Upper lobe of left lung (tissue), 6 donors: ENCODE measurements around the gene SPINDOC. TPM values are rescaled to one million over a fixed set of nuclear protein-coding genes. Genes with fewer than 3 reads are reported as not detected.

ENCODE experiments used
- ATAC-seq, 2 donors: fragments of 200-7000 bp; cut with Tn5 transposase; one replicate each; pipeline ENCODE4 v1.9.1; 2022; ENCODE audit warnings: mild to moderate bottlenecking in 2 of 2, moderate library complexity in 2 of 2; ENCODE audit not compliant: low FRiP score in 2 of 2
- DNase-seq, 2 donors: peaks; one replicate each; pipeline ENCODE4 v3.0.0-alpha.2; 2019 to 2020
- H3K27ac ChIP-seq, 4 donors: fragments of 200-600 bp; sonication (generic); one replicate each; pipeline ENCODE4 v1.5.1; 2016 to 2019
- H3K27me3 ChIP-seq, 4 donors: fragments of 200-600 bp; sonication (generic); one replicate each; pipeline ENCODE4 v1.5.1; 2017 to 2019
- H3K36me3 ChIP-seq, 4 donors: fragments of 200-600 bp; sonication (generic); one replicate each; pipeline ENCODE4 v1.5.1; 2016 to 2019
- H3K4me1 ChIP-seq, 4 donors: fragments of 200-600 bp; sonication (generic); one replicate each; pipeline ENCODE4 v1.5.1; 2018 to 2019
- H3K4me3 ChIP-seq, 4 donors: fragments of 200-600 bp; sonication (generic); one replicate each; pipeline ENCODE4 v1.5.1; 2017 to 2019; ENCODE audit warnings: mild to moderate bottlenecking in 2 of 4, moderate library complexity in 1 of 4
- H3K9me3 ChIP-seq, 4 donors: fragments of 200-600 bp; sonication (generic); one replicate each; pipeline ENCODE4 v1.5.1; 2018 to 2019
- CTCF ChIP-seq, 6 experiments: fragments of 450-650 bp in 4 of 6; fragments of 200-600 bp in 2 of 6; sonication (generic) in 2 of 6; IDR thresholded peaks; one replicate each; pipeline ENCODE4 v1.5.1; 2016 to 2019; ENCODE audit warnings: antibody characterized with exemption in 6 of 6
- EP300 ChIP-seq, 4 donors: sonication (generic); formaldehyde crosslinking; IDR thresholded peaks; one replicate each; pipeline ENCODE4 v1.5.1; 2017; ENCODE audit warnings: antibody characterized with exemption in 4 of 4, control low read depth in 2 of 4
- POLR2A ChIP-seq, 4 donors: fragments of 450-650 bp; IDR thresholded peaks; one replicate each; pipeline ENCODE4 v1.5.1; 2016 to 2017; ENCODE audit warnings: antibody characterized with exemption in 4 of 4, mild to moderate bottlenecking in 2 of 4
- POLR2AphosphoS5 ChIP-seq, 2 donors: sonication (generic); formaldehyde crosslinking; IDR thresholded peaks; one replicate each; pipeline ENCODE4 v1.5.1; 2017; ENCODE audit warnings: antibody characterized with exemption in 2 of 2
- WGBS, 2 donors: methylation state at CpG; one replicate each; pipeline ENCODE4 v1.1.5; 2017 to 2018; 5-methylcytosine and 5-hydroxymethylcytosine counted together
- total RNA-seq, 6 donors: library from RNA; depleted of rRNA in 4 of 6; stranded (reverse); fragments of >200 nt in 4 of 6; gene quantifications; one replicate each; pipeline versions ENCODE4 v1.1.0 to v1.2.1, GENCODE V29; 2016 to 2021
- donor health status: DM: no; HTN: no; CAD: no; lungs with moderate emphysema.
- donor health status: DM: no; HTN: yes; CAD: no; lungs with severe emphysema.

Gene SPINDOC, protein sequence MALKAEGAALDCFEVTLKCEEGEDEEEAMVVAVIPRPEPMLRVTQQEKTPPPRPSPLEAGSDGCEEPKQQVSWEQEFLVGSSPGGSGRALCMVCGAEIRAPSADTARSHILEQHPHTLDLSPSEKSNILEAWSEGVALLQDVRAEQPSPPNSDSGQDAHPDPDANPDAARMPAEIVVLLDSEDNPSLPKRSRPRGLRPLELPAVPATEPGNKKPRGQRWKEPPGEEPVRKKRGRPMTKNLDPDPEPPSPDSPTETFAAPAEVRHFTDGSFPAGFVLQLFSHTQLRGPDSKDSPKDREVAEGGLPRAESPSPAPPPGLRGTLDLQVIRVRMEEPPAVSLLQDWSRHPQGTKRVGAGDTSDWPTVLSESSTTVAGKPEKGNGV
- 10 to 100 TPM in 5 of 6 donors, 1 to 10 TPM in 1; 9.0 to 22.5 (median 16.3) TPM for total RNA-seq

GRCh38 chr11:63813035-63813562, at the start of gene SPINDOC:
SPINDOC (plus strand) TSS chr11:63813456; CDS start chr11:63813687, 231 bp downstream.
- 0% methylated on average over 17 to 22 of the region's 65 CpGs for WGBS, 2 donors
- H3K4me3 ChIP-seq = peak within 1 kb of the TSS; percentile 94 to 97 (median 95)
- peaks cover 17 to 36% (median 20%) of the 10 kb centered on the region in 4 donors for H3K4me1 ChIP-seq
- peak; percentile 84 to 96 for DNase-seq
- peak; percentile 83 to 95 for ATAC-seq
- TF ChIP-seq EP300 (IDR thresholded peaks at IDR 0.05) (no peak), POLR2AphosphoS5 (IDR thresholded peaks at IDR 0.05) (no peak), POLR2A (IDR thresholded peaks at IDR 0.05) (peak in 3 of 4 donors; percentile 24 to 62 (median 30)), CTCF (IDR thresholded peaks at IDR 0.05) (peak in 1 of 6 experiments; percentile 5)
- no peaks in the 10 kb centered on the region for H3K27me3 ChIP-seq
- H3K36me3 ChIP-seq = peaks cover 0 to 10% (median 5%) of the 10 kb centered on the region in 4 donors
- H3K27ac ChIP-seq = peak within 1 kb of the TSS; percentile 76 to 94 (median 88)
- no peaks in the 10 kb centered on the region for H3K9me3 ChIP-seq

GRCh38 chr11:63763496-63764339, 49.5 kb upstream of the SPINDOC start:
- no peak for TF ChIP-seq POLR2A (IDR thresholded peaks at IDR 0.05)
- TF ChIP-seq CTCF (IDR thresholded peaks at IDR 0.05) = no peak
- TF ChIP-seq EP300 (IDR thresholded peaks at IDR 0.05) = no peak
- 83 to 85% methylated on average over 49 to 79 of the region's 82 CpGs for WGBS, 2 donors
- peak in 1 of 2 donors; percentile 87 for DNase-seq
- Histone ChIP-seq H3K4me1 (peaks cover 7 to 36% (median 10%) of the 10 kb centered on the region in 4 donors), H3K27me3 (no peaks in the 10 kb centered on the region), H3K9me3 (no peaks in the 10 kb centered on the region), H3K36me3 (peaks cover 0 to 26% (median 6%) of the 10 kb centered on the region in 4 donors), H3K27ac (peak overlapping the region in 1 of 4 donors; percentile 38), H3K4me3 (peak overlapping the region in 3 of 4 donors; percentile 29 to 45 (median 36))
- peak in 1 of 2 donors; percentile 20 for ATAC-seq

DNA sequence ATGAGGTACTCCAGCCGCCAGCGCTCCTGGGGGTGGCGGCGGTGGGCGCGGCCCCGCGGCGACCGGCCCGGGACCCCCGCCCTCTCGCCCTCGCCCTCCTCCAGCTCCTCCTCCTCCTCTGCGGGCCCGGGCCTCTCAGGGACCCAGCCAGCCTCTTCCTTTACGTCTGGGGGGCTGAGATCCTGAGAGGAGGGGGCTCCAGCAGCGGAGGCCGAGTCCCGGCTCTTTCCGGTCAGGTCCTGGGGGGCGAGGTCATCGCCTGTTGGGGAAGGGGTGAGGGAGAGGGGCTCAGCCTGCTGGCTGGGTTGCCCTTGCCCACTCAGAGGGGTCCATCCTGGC, 48.9 kb upstream of the SPINDOC start:
- DNase-seq = no peak
- no peak for ATAC-seq
- TF ChIP-seq EP300 (IDR thresholded peaks at IDR 0.05) (no peak), CTCF (IDR thresholded peaks at IDR 0.05) (no peak), POLR2A (IDR thresholded peaks at IDR 0.05) (no peak), POLR2AphosphoS5 (IDR thresholded peaks at IDR 0.05) (no peak)
- Histone ChIP-seq H3K4me1 (peaks cover 7 to 42% (median 11%) of the 10 kb centered on the region in 4 donors), H3K36me3 (peaks cover 0 to 21% (median 4%) of the 10 kb centered on the region in 4 donors), H3K4me3 (no peak overlapping the region), H3K27me3 (no peaks in the 10 kb centered on the region), H3K9me3 (no peaks in the 10 kb centered on the region), H3K27ac (no peak overlapping the region)
- WGBS, 2 donors = 89% methylated on average over 19 to 21 of the region's 23 CpGs

DNA sequence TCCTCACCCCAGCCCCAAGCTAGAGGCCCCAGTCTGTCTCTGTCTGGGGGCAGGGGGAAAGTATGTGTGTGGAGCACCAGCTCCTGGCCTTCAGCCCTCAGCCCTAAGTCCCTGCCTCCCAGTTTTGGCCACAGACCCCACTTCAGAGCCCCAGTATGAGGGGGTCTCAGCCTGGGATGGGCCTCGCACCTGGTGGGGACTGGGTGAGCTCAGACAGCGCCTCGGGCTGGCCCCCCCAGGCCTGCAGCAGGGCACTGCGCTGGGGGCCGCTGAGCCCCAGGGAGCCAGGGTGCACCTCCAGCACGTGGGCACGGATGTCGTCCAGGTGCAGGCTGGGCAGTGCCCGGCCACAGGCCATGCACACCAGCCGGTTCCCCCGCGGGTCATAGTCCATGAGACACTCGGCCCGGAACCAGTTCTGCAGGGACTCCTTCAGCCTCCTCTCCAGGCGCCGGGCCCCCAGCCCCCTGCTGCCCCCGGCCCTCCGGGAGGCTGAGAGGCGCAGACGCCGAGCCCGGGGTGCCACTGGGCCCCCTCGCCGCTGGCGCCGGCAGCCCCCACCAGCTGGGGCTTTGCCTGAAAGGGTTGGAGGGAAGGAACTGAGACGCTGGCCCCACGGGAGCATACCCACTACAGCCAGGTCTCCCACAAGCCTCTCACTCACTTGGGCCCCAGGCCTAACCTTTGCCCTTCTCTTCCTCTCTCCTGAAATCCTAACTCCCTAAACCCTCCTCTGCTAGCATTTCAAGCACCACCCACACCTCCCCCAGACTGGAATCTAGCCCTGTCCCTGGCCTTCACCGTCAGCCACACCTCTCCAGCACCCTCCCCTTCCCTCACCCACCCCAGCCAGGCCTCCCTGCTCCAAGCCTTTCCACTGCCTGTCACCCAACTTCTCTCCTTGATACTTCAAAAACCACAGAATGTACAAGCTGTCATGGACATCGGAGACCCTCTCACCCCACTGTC, 48.3 kb upstream of the SPINDOC start:
- Histone ChIP-seq H3K36me3 (peaks cover 0 to 19% (median 4%) of the 10 kb centered on the region in 4 donors), H3K27me3 (no peaks in the 10 kb centered on the region), H3K4me3 (no peak overlapping the region), H3K4me1 (peaks cover 12 to 48% (median 18%) of the 10 kb centered on the region in 4 donors), H3K9me3 (no peaks in the 10 kb centered on the region), H3K27ac (no peak overlapping the region)
- no peak for TF ChIP-seq POLR2AphosphoS5 (IDR thresholded peaks at IDR 0.05)
- no peak for TF ChIP-seq EP300 (IDR thresholded peaks at IDR 0.05)
- TF ChIP-seq POLR2A (IDR thresholded peaks at IDR 0.05) = no peak
- TF ChIP-seq CTCF (IDR thresholded peaks at IDR 0.05) = no peak
- no peak for ATAC-seq
- peak in 1 of 2 donors; percentile 79 for DNase-seq
- WGBS, 2 donors = 75 to 88% methylated on average over 4 to 25 of the region's 30 CpGs
